DMS53 treated with DMSO at 0.1 percent for 48 hours (cell line): ENCODE measurements around the gene GPBP1.
A peak's percentile ranks its signal among the peaks of the same experiment; 100 is the strongest.

Source experiments
- DNase-seq: peaks from one replicate; lab custom pipeline; 2025; ENCODE audit not compliant: unreplicated experiment; lab: John Stamatoyannopoulos, UW

The GPBP1 gene

GRCh38 chr5:57209316-57210040 lies 35.6 kb downstream of the GPBP1 start:
- DNase-seq = no peak

GRCh38 chr5:57210633-57211032 lies 36.8 kb downstream of the GPBP1 start:
- no peak for DNase-seq

- DNase-seq = no peak
Observed at GRCh38 chr5:57211039-57211438, 37.2 kb downstream of the GPBP1 start.

- DNase-seq = no peak
Observed at GRCh38 chr5:57215629-57216195, 41.9 kb downstream of the GPBP1 start.

- no peak for DNase-seq
Observed at GRCh38 chr5:57216714-57217113, 42.9 kb downstream of the GPBP1 start.

GRCh38 chr5:57219386-57219785 lies 45.5 kb downstream of the GPBP1 start:
- no peak for DNase-seq

- peak; percentile 59 for DNase-seq
Observed at GRCh38 chr5:57221049-57221568, 47.2 kb downstream of the GPBP1 start.

- DNase-seq = no peak
Observed at GRCh38 chr5:57225553-57225952, 51.7 kb downstream of the GPBP1 start.

GRCh38 chr5:57229313-57229712 lies 55.5 kb downstream of the GPBP1 start:
- no peak for DNase-seq

GRCh38 chr5:57231607-57232006 lies 57.7 kb downstream of the GPBP1 start:
- no peak for DNase-seq

- DNase-seq = no peak
Observed at GRCh38 chr5:57232293-57233033, 58.6 kb downstream of the GPBP1 start.

GRCh38 chr5:57243286-57244137 lies 69.7 kb downstream of the GPBP1 start:
- no peak for DNase-seq

GRCh38 chr5:57244331-57244730 lies 70.5 kb downstream of the GPBP1 start:
- DNase-seq = no peak

- no peak for DNase-seq
Observed at GRCh38 chr5:57246426-57246825, 72.6 kb downstream of the GPBP1 start.

GRCh38 chr5:57247765-57248164 lies 73.9 kb downstream of the GPBP1 start:
- no peak for DNase-seq

GRCh38 chr5:57249265-57249874 lies 75.5 kb downstream of the GPBP1 start:
- DNase-seq = no peak

- no peak for DNase-seq
Observed at GRCh38 chr5:57258052-57258451, 84.2 kb downstream of the GPBP1 start.

- DNase-seq = no peak
Observed at GRCh38 chr5:57258943-57259342, 85.1 kb downstream of the GPBP1 start.

GRCh38 chr5:57259704-57260103 lies 85.8 kb downstream of the GPBP1 start:
- no peak for DNase-seq

GRCh38 chr5:57262541-57262940 lies 88.7 kb downstream of the GPBP1 start:
- no peak for DNase-seq

GRCh38 chr5:57267805-57268204 lies 93.9 kb downstream of the GPBP1 start:
- no peak for DNase-seq
